Mesendoderm (in vitro differentiated cells): Measurements from ENCODE around the gene C10orf67.

Source experiments
- DNase-seq: peaks from one replicate; pipeline ENCODE4 v3.0.0; 2013
- H2AK5ac ChIP-seq: 2 replicates; pipeline ENCODE4 v1.6.1; 2013; ENCODE audit warnings: low read length, inconsistent platforms
- H2BK120ac ChIP-seq: 2 replicates; pipeline ENCODE4 v1.6.1; 2013; ENCODE audit warnings: low read depth, mild to moderate bottlenecking, low read length, moderate library complexity, mixed read lengths
- H2BK15ac ChIP-seq: replicated peaks from 2 replicates; pipeline ENCODE4 v1.6.1; 2013; ENCODE audit warnings: low read depth, mild to moderate bottlenecking, moderate library complexity
- H2BK5ac ChIP-seq: 2 replicates; pipeline ENCODE4 v1.6.1; 2013; ENCODE audit warnings: low read length, inconsistent platforms
- H3K18ac ChIP-seq: 2 replicates; pipeline ENCODE4 v1.6.1; 2013; ENCODE audit warnings: mild to moderate bottlenecking, low read length, mixed read lengths
- H3K23ac ChIP-seq: one replicate; pipeline ENCODE4 v1.6.1; 2013; ENCODE audit warnings: low read length
- H3K27ac ChIP-seq: 2 replicates; pipeline ENCODE4 v1.5.1; 2013; ENCODE audit warnings: low read depth, mild to moderate bottlenecking, inconsistent platforms, low read length, moderate library complexity
- H3K27me3 ChIP-seq: 2 replicates; pipeline ENCODE4 v1.6.1; 2013; ENCODE audit warnings: low read length, control low read depth, mild to moderate bottlenecking, inconsistent platforms; ENCODE audit not compliant: insufficient read depth, poor library complexity
- H3K36me3 ChIP-seq: 2 replicates; pipeline ENCODE4 v1.6.1; 2013; ENCODE audit warnings: low read length, inconsistent platforms; ENCODE audit not compliant: control insufficient read depth, insufficient read depth
- H3K4ac ChIP-seq: one replicate; pipeline ENCODE4 v1.6.1; 2013; ENCODE audit warnings: low read depth, mild to moderate bottlenecking, low read length, moderate library complexity
- H3K4me1 ChIP-seq: 2 replicates; pipeline ENCODE4 v1.6.1; 2013; ENCODE audit warnings: low read depth, low read length, inconsistent platforms; ENCODE audit not compliant: control insufficient read depth
- H3K4me2 ChIP-seq: 2 replicates; pipeline ENCODE4 v1.6.1; 2013; ENCODE audit warnings: low read length
- H3K4me3 ChIP-seq: 2 replicates; pipeline ENCODE4 v1.5.1; 2013; ENCODE audit warnings: mild to moderate bottlenecking, low read length
- H3K56ac ChIP-seq: one replicate; pipeline ENCODE4 v1.6.1; 2013; ENCODE audit warnings: low read length
- H3K79me1 ChIP-seq: 2 replicates; pipeline ENCODE4 v1.6.1; 2013; ENCODE audit warnings: low read length, inconsistent platforms
- H3K79me2 ChIP-seq: 2 replicates; pipeline ENCODE4 v1.6.1; 2013; ENCODE audit warnings: mild to moderate bottlenecking, low read length; ENCODE audit not compliant: control insufficient read depth, insufficient read depth
- H3K9ac ChIP-seq: 2 replicates; pipeline ENCODE4 v1.6.1; 2013; ENCODE audit warnings: low read length, inconsistent platforms
- H4K5ac ChIP-seq: one replicate; pipeline ENCODE4 v1.6.1; 2013; ENCODE audit warnings: low read length
- H4K8ac ChIP-seq: one replicate; pipeline ENCODE4 v1.6.1; 2013; ENCODE audit warnings: low read depth, mild to moderate bottlenecking, control low read depth, low read length, moderate library complexity
- WGBS: extraction: QIAGEN DNeasy Blood & Tissue Kit; methylation state at CpG from one replicate; pipeline ENCODE4 v1.1.7; 2013; ENCODE audit warnings: low lambda C conversion rate, missing lambda C conversion rate; ENCODE audit not compliant: insufficient coverage; ENCODE audit errors: extremely low coverage; 5-methylcytosine and 5-hydroxymethylcytosine counted together

C10orf67 gene

DNA sequence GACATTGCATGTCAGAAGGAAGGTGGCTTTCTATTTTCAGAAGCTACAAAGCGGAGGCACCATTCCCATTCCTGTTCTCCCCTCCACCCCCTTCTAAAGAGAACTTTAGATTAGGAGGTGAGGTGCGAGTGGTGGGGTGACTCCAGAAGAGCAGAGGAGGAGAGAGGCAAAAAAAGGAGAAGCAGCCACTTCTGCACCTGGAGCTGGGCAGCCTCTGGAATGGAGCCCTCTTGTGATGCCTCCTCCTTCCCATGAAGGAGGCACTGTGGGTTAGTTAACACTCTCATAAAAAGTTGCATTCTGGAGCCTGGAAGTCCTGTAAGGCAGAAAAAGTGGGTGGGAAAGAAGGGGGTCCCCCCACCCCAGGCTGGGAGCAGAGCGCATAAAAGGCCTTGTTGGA is 147.7 kb downstream of the C10orf67 start:
- Histone ChIP-seq H3K4ac (no peak overlapping the region), H3K4me1 (no peaks in the 10 kb centered on the region), H3K9ac (no peak overlapping the region), H4K5ac (no peak overlapping the region), H3K4me3 (no peak overlapping the region), H3K27ac (no peak overlapping the region), H3K36me3 (no peaks in the 10 kb centered on the region), H4K8ac (no peak overlapping the region), H3K23ac (no peak overlapping the region), H2BK5ac (no peak overlapping the region), H3K79me2 (no peaks in the 10 kb centered on the region), H2BK120ac (no peak overlapping the region), H3K4me2 (no peak overlapping the region), H2BK15ac (no peak overlapping the region), H2AK5ac (no peak overlapping the region), H3K27me3 (peaks cover 95% of the 10 kb centered on the region), H3K56ac (no peak overlapping the region), H3K79me1 (no peaks in the 10 kb centered on the region), H3K18ac (no peak overlapping the region)
- WGBS: no CpG with 5 or more reads among the region's 3 CpGs
- DNase-seq: no peak

DNA sequence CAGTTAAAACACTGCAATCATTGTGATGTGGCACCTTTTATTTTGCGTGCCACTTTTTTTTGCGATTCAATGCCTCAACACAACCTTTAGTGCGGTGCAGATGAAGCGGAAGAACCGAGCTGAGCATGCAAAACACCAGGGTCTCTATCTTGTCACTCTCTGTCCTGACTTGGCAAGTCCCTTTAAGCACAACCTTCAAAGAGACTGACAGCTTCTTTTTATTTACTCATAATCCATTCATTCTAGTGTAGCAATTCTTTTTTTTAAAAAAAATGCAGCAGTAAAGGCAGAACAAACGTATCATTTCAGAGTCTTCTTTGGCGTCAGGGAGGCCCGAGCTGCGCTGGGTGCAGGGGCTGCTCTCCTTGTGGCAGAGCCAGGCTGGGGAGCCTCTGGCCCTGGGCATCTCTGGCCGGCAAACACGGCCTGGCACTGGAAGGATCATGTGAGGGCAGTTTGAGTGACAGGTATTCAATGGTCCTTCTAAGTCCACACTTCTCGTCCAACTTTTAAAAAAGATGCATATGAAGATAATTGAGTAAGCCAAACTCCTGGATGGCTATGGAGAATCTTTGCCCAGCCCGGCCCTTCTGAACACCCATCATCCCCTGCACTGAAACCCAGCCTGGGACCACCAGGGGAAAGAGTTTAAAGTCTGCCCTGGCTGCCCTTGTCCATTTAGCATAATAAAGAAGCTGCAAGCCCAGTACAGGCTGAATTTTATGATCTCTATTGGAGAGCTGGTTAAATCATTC is 148.6 kb downstream of the C10orf67 start:
- Histone ChIP-seq H3K56ac (no peak overlapping the region), H3K4ac (no peak overlapping the region), H3K79me2 (no peaks in the 10 kb centered on the region), H4K8ac (no peak overlapping the region), H3K23ac (no peak overlapping the region), H2BK15ac (no peak overlapping the region), H3K18ac (no peak overlapping the region), H2BK5ac (no peak overlapping the region), H3K9ac (no peak overlapping the region), H3K4me2 (no peak overlapping the region), H4K5ac (no peak overlapping the region), H3K79me1 (no peaks in the 10 kb centered on the region), H2BK120ac (no peak overlapping the region), H3K27ac (no peak overlapping the region), H2AK5ac (no peak overlapping the region), H3K4me1 (no peaks in the 10 kb centered on the region), H3K4me3 (no peak overlapping the region), H3K27me3 (peaks cover 97% of the 10 kb centered on the region), H3K36me3 (no peaks in the 10 kb centered on the region)
- no peak for DNase-seq
- no CpG with 5 or more reads among the region's 13 CpGs for WGBS

DNA sequence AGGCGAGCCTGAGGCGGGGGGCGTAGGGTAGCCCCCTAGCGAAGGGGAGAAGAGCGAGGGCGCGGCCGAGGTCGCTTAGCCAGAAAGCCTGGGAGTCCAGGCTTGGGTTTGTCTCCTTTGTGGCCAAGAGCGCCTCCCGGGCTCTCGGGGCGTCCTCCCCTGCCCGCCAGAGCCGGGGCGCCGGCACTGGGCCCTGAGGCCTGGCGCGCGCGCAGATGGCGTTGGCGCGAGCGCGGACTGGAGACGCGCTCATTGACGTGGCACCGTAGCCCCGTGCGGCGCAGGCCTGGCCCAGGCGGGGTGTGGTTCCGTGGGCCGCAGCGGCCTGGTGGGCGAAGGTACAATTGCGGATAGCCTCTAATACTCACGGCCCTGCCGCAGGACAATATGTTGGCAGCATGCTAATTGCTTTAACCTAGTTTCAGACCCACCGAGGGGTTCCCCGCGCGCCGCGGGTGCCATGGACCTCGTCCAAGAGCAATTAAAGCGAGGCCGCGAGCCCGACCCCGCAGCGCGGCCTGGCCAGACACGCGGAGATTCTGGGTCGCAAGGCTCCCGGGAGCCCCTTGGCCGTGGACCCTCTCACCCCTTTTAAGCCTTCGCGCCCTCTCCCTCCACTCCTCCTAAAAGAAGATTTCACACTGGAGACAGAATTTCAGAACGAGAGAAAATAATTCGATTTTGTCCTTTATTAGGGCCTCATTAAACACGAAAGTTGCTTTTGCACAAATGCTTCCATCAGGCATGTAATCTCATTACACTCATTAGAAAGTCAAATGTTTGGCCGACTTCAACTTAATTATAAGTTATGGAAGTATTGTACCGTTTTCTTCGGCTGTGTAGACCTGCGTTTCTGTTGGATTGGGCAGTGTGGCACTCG is 149.4 kb downstream of the C10orf67 start:
- H3K23ac ChIP-seq: peak overlapping the region; percentile 66
- peaks cover 97% of the 10 kb centered on the region for H3K27me3 ChIP-seq
- no peak for DNase-seq
- no peaks in the 10 kb centered on the region for H3K79me1 ChIP-seq
- H3K27ac ChIP-seq: no peak overlapping the region
- no peak overlapping the region for H2AK5ac ChIP-seq
- H2BK15ac ChIP-seq: no peak overlapping the region
- no peak overlapping the region for H2BK120ac ChIP-seq
- H3K36me3 ChIP-seq: no peaks in the 10 kb centered on the region
- H3K4ac ChIP-seq: no peak overlapping the region
- peak overlapping the region; percentile 20 for H3K4me2 ChIP-seq
- no peak overlapping the region for H3K9ac ChIP-seq
- no peaks in the 10 kb centered on the region for H3K79me2 ChIP-seq
- H3K56ac ChIP-seq: peak overlapping the region; percentile 5
- H4K5ac ChIP-seq: no peak overlapping the region
- no peaks in the 10 kb centered on the region for H3K4me1 ChIP-seq
- WGBS: no CpG with 5 or more reads among the region's 70 CpGs
- H4K8ac ChIP-seq: no peak overlapping the region
- H3K4me3 ChIP-seq: no peak overlapping the region
- H2BK5ac ChIP-seq: no peak overlapping the region
- H3K18ac ChIP-seq: no peak overlapping the region

DNA sequence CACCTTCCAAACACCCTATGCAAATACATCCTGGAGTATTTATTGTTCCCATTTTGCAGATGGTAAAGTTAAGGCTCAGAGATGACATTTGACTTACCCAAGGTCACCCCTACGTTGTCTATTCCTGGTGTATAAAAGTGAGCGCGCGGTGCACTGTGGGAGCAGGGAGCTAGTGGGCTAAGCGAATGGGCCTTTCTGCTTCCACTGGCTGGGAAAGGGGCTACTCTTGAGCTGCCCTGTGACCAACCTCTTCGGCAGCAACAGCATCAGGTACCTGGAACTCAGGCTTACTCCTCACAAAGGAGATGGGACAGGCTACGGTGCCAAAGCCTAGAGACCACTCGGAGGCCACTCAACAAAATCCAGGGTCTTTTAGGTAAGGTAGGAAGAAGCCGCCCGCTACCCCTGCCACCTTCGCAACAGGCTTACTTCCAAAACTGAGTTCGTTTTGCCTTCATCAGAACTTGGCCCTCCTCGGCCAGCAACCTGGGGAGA is 150.1 kb downstream of the C10orf67 start:
- H3K36me3 ChIP-seq: no peaks in the 10 kb centered on the region
- H3K79me2 ChIP-seq: no peaks in the 10 kb centered on the region
- H2BK5ac ChIP-seq: no peak overlapping the region
- no peak overlapping the region for H3K27ac ChIP-seq
- no peak for DNase-seq
- no peak overlapping the region for H3K4ac ChIP-seq
- no peaks in the 10 kb centered on the region for H3K4me1 ChIP-seq
- H2AK5ac ChIP-seq: no peak overlapping the region
- H3K27me3 ChIP-seq: peaks cover 93% of the 10 kb centered on the region
- no peak overlapping the region for H3K4me3 ChIP-seq
- H3K9ac ChIP-seq: no peak overlapping the region
- H3K4me2 ChIP-seq: peak overlapping the region; percentile 20
- H3K23ac ChIP-seq: peak overlapping the region; percentile 66
- H4K5ac ChIP-seq: no peak overlapping the region
- no CpG with 5 or more reads among the region's 13 CpGs for WGBS
- no peak overlapping the region for H2BK120ac ChIP-seq
- no peak overlapping the region for H3K18ac ChIP-seq
- H4K8ac ChIP-seq: no peak overlapping the region
- no peaks in the 10 kb centered on the region for H3K79me1 ChIP-seq
- H3K56ac ChIP-seq: no peak overlapping the region
- no peak overlapping the region for H2BK15ac ChIP-seq

DNA sequence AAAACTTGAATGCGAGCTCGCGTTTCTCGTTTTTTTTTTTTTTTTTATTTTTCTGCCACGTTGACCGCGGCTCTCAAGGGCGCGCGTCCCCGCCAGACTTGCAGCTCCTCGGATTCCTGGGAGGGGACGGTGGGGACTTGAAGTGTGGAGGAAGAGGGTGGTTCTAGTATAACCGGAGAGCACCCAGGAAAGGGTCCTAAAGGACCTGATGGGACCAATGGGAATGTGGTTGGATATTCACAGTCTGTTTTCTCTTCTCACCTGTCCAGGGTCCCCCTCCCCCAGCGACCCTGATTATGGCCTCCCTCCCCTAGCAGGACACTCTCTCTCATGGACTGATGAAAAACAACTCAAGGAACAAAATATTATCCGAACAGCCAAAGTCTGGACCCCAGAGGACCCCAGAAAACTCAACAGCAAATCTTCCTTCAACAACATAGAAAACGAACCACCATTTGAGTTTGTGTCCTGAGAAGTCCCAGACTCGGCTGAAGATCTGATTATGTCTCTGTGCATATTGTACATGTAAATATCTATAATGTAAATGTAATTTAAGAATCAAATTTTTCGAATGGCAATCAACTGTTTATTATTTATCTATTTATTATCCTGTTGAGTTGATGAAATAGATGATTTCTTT is 151.0 kb downstream of the C10orf67 start:
- Histone ChIP-seq H3K27ac (no peak overlapping the region), H3K18ac (no peak overlapping the region), H3K4me1 (no peaks in the 10 kb centered on the region), H2BK5ac (no peak overlapping the region), H2AK5ac (no peak overlapping the region), H4K5ac (no peak overlapping the region), H2BK120ac (no peak overlapping the region), H2BK15ac (no peak overlapping the region), H3K27me3 (peaks cover 94% of the 10 kb centered on the region), H3K56ac (no peak overlapping the region), H3K9ac (no peak overlapping the region), H3K4me2 (no peak overlapping the region), H4K8ac (no peak overlapping the region), H3K4me3 (no peak overlapping the region), H3K79me2 (no peaks in the 10 kb centered on the region), H3K36me3 (no peaks in the 10 kb centered on the region), H3K23ac (no peak overlapping the region), H3K79me1 (no peaks in the 10 kb centered on the region), H3K4ac (no peak overlapping the region)
- DNase-seq: no peak
- WGBS: no CpG with 5 or more reads among the region's 19 CpGs
